Measurements from ENCODE around the gene CD99. TPM values are rescaled to one million over a fixed set of nuclear protein-coding genes. Genes with fewer than 3 reads are reported as not detected.

The CD99 gene
- total and polyA plus RNA-seq, 2 donors (not counting 1 experiment from before 2014, with no cell fraction given) = 70.7 to 133 TPM

- Histone ChIP-seq H3K27me3 (replicated peaks in 1 of 4; ENCODE audit: control extremely low read depth in 1 of 4, control insufficient read depth in 3 of 4, insufficient read depth in 4 of 4, low read length in 3 of 4) (no peaks in the 10 kb centered on the region), H2AFZ (ENCODE audit: insufficient read depth, low read depth, low read length, poor library complexity, severe bottlenecking) (no peak overlapping the region), H3K4me3 (ENCODE audit: control extremely low read depth in 1 of 5, extremely low read depth in 1 of 5, insufficient read depth in 1 of 5, low read depth in 2 of 5, low read length in 4 of 5) (no peak overlapping the region), H3K4me2 (replicated peaks; ENCODE audit: low read depth, low read length, poor library complexity, severe bottlenecking) (no peak overlapping the region), H3K27ac (ENCODE audit: low read length in 2 of 2) (no peak overlapping the region), H3K36me3 (replicated peaks in 1 of 2; ENCODE audit: control extremely low read depth in 1 of 2, control insufficient read depth in 1 of 2, extremely low read depth in 1 of 2, insufficient read depth in 2 of 2, low read length in 1 of 2) (no peaks in the 10 kb centered on the region), H3K4me1 (ENCODE audit: control insufficient read depth in 2 of 2, insufficient read depth in 2 of 2, low read length in 2 of 2) (no peaks in the 10 kb centered on the region), H3K79me2 (ENCODE audit: control insufficient read depth, insufficient read depth, low read length) (no peaks in the 10 kb centered on the region), H3K9me3 (ENCODE audit: control extremely low read depth in 1 of 3, control insufficient read depth in 2 of 3, insufficient read depth in 1 of 3, low read length in 2 of 3) (no peaks in the 10 kb centered on the region), H3K9ac (ENCODE audit: low read length) (no peak overlapping the region), H4K20me1 (ENCODE audit: control insufficient read depth, insufficient read depth, low read length, poor library complexity, severe bottlenecking) (no peaks in the 10 kb centered on the region)
- Mint-ChIP-seq H3K27ac (no peak overlapping the region), H3K27me3 (no peaks in the 10 kb centered on the region), H3K9me3 (ENCODE audit: insufficient read depth) (no peaks in the 10 kb centered on the region), H3K4me3 (no peak overlapping the region), H3K4me1 (no peaks in the 10 kb centered on the region)
- WGBS (ENCODE audit: insufficient coverage) = 96% methylated on average over 4 of the region's 6 CpGs
- ChIA-PET CTCF (no interaction called here), POLR2A (no interaction called here)
- no peak for DNase-seq
- intact Hi-C loops (cut with micrococcal nuclease) = no loop called here
- no peak for TF ChIP-seq EZH2 (IDR thresholded peaks at IDR 0.05; ENCODE audit: borderline replicate concordance, insufficient read depth, low read depth, low read length, poor library complexity, severe bottlenecking)
- TF ChIP-seq CTCF (IDR thresholded peaks at IDR 0.05) = no peak
- ATAC-seq (ENCODE audit: low read depth) = no peak
Observed at GRCh38 chrX:2652106-2652505, 39.0 kb upstream of the CD99 start.

- no peak overlapping the region for H3K4me2 ChIP-seq (replicated peaks; ENCODE audit: low read depth, low read length, poor library complexity, severe bottlenecking)
- WGBS (ENCODE audit: insufficient coverage) = 89% methylated on average over 7 of the region's 13 CpGs
- Mint-ChIP-seq H3K27me3 (no peaks in the 10 kb centered on the region), H3K4me1 (peaks cover 7% of the 10 kb centered on the region), H3K9me3 (ENCODE audit: insufficient read depth) (no peaks in the 10 kb centered on the region), H3K4me3 (no peak overlapping the region), H3K27ac (no peak overlapping the region)
- TF ChIP-seq CTCF (IDR thresholded peaks at IDR 0.05) (no peak), EZH2 (IDR thresholded peaks at IDR 0.05; ENCODE audit: borderline replicate concordance, insufficient read depth, low read depth, low read length, poor library complexity, severe bottlenecking) (no peak)
- H4K20me1 ChIP-seq (ENCODE audit: control insufficient read depth, insufficient read depth, low read length, poor library complexity, severe bottlenecking) = no peaks in the 10 kb centered on the region
- ATAC-seq (ENCODE audit: low read depth) (no peak), DNase-seq (no peak)
- H3K27me3 ChIP-seq (replicated peaks in 1 of 4; ENCODE audit: control extremely low read depth in 1 of 4, control insufficient read depth in 3 of 4, insufficient read depth in 4 of 4, low read length in 3 of 4) = no peaks in the 10 kb centered on the region
- H3K4me1 ChIP-seq (ENCODE audit: control insufficient read depth in 2 of 2, insufficient read depth in 2 of 2, low read length in 2 of 2) = no peaks in the 10 kb centered on the region
- intact Hi-C loops (cut with micrococcal nuclease) = no loop called here
- no peaks in the 10 kb centered on the region for H3K9me3 ChIP-seq (ENCODE audit: control extremely low read depth in 1 of 3, control insufficient read depth in 2 of 3, insufficient read depth in 1 of 3, low read length in 2 of 3)
- no peak overlapping the region for H3K4me3 ChIP-seq (ENCODE audit: control extremely low read depth in 1 of 5, extremely low read depth in 1 of 5, insufficient read depth in 1 of 5, low read depth in 2 of 5, low read length in 4 of 5)
- no peaks in the 10 kb centered on the region for H3K79me2 ChIP-seq (ENCODE audit: control insufficient read depth, insufficient read depth, low read length)
- CTCF ChIA-PET = no interaction called here
- no peak overlapping the region for H2AFZ ChIP-seq (ENCODE audit: insufficient read depth, low read depth, low read length, poor library complexity, severe bottlenecking)
- POLR2A ChIA-PET = no interaction called here
- no peaks in the 10 kb centered on the region for H3K36me3 ChIP-seq (replicated peaks in 1 of 2; ENCODE audit: control extremely low read depth in 1 of 2, control insufficient read depth in 1 of 2, extremely low read depth in 1 of 2, insufficient read depth in 2 of 2, low read length in 1 of 2)
- H3K27ac ChIP-seq (ENCODE audit: low read length in 2 of 2) = no peak overlapping the region
- H3K9ac ChIP-seq (ENCODE audit: low read length) = no peak overlapping the region
Observed at GRCh38 chrX:2654436-2655340, 36.4 kb upstream of the CD99 start.

Measured in B cell (primary cell).